Measurements from ENCODE around the gene ACAP2. TPM values are rescaled to one million over a fixed set of nuclear protein-coding genes. Genes with fewer than 3 reads are reported as not detected.

ACAP2 gene
- total RNA-seq, 1 experiment from 2014 or later = 42.9 TPM

- Mint-ChIP-seq H3K27ac (ENCODE audit: unreplicated experiment) (no peak overlapping the region), H3K4me1 (ENCODE audit: low read depth, unreplicated experiment) (peaks cover 6% of the 10 kb centered on the region), H3K27me3 (ENCODE audit: insufficient read depth, unreplicated experiment) (no peaks in the 10 kb centered on the region), H3K36me3 (ENCODE audit: insufficient read depth, unreplicated experiment) (peaks cover 6% of the 10 kb centered on the region), H3K9me3 (ENCODE audit: unreplicated experiment) (no peaks in the 10 kb centered on the region), H3K4me3 (ENCODE audit: unreplicated experiment) (peak overlapping the region; percentile 70)
- intact Hi-C loops (cut with micrococcal nuclease; ENCODE audit: unreplicated experiment) = loop anchor here (1.0 to 2.0 kb wide), 2 partner anchors 98 to 588 kb away; no protein-coding TSS in a partner anchor
- ChIA-PET POLR2A (no interaction called here), CTCF (interaction anchor here (0.7 to 0.8 kb wide), 2 partner anchors 12 to 576 kb away, joined by 4 read pairs; partner anchors contain the start of gene XXYLT1)
- Histone ChIP-seq H3K4me3 (ENCODE audit: low read depth, low read length) (peak overlapping the region; percentile 83), H3K27me3 (replicated peaks; ENCODE audit: control insufficient read depth, insufficient read depth, low read length) (no peaks in the 10 kb centered on the region), H3K9me3 (no peaks in the 10 kb centered on the region), H3K36me3 (ENCODE audit: control insufficient read depth, insufficient read depth, low read length) (no peaks in the 10 kb centered on the region; the same call in 1 of the 2 replicates), H3K4me1 (peaks cover 9% of the 10 kb centered on the region; the same call in 1 of the 2 replicates)
- no peak for DNase-seq
- TF ChIP-seq CTCF (IDR thresholded peaks at IDR 0.05; ENCODE audit: insufficient read depth in 1 of 2, low read depth in 1 of 2, low read length in 1 of 2, severe bottlenecking in 1 of 2, unreplicated experiment in 1 of 2) = no peak
- no TSS peak for BruUV-seq (replicated peaks)
Measured at GRCh38 chr3:195259154-195259474, 183.7 kb downstream of the ACAP2 start.

DNA sequence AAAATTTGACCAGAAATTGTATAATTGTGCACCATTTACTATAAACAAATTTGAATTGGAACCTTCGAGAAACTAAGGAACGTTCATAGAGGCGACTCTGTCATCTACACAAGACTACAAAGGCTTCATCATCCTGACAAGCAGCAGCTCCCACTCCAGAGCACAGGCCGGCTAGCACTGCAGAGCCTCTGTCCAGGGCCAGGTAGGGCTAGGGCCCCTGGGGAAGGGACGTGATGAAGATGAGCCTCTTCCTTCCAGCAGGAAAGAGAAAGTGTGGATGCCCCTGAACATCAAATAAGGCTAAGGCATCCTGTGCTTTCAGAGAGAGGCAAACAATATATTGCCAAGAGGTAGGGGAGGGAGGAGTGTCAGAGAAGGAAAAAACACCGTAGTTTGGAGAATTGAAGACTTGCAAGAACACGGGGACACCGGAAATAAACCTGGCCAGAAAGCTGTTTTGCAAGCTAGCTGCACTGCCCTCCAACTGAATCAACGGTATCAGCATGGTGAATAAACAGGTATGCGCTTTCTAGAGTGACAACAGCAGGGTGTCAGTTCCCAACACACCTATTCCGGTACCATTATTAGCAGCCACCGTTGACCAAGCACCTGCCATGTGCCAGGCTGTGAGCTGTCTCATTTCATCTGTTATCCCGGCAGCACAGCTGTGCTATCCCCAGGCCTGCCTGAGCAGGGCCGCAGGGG is 184.2 kb downstream of the ACAP2 start:
- no peaks in the 10 kb centered on the region for H3K27me3 Mint-ChIP-seq (ENCODE audit: insufficient read depth, unreplicated experiment)
- no TSS peak for BruUV-seq (replicated peaks)
- intact Hi-C loops (cut with micrococcal nuclease; ENCODE audit: unreplicated experiment) = loop anchor here (1.0 to 2.0 kb wide), 2 partner anchors 98 to 587 kb away; no protein-coding TSS in a partner anchor
- H3K4me1 ChIP-seq = peaks cover 9% of the 10 kb centered on the region; the same call in 1 of the 2 replicates
- H3K36me3 ChIP-seq (ENCODE audit: control insufficient read depth, insufficient read depth, low read length) = no peaks in the 10 kb centered on the region; the same call in 1 of the 2 replicates
- peaks cover 6% of the 10 kb centered on the region for H3K4me1 Mint-ChIP-seq (ENCODE audit: low read depth, unreplicated experiment)
- H3K4me3 ChIP-seq (ENCODE audit: low read depth, low read length) = no peak overlapping the region
- no peaks in the 10 kb centered on the region for H3K9me3 ChIP-seq
- CTCF ChIA-PET = interaction anchor here (0.7 to 0.9 kb wide), 3 partner anchors 12 to 587 kb away, joined by 4 read pairs; partner anchors contain the start of genes LSG1 and XXYLT1
- no peaks in the 10 kb centered on the region for H3K9me3 Mint-ChIP-seq (ENCODE audit: unreplicated experiment)
- no peak overlapping the region for H3K27ac Mint-ChIP-seq (ENCODE audit: unreplicated experiment)
- no peak for DNase-seq
- TF ChIP-seq CTCF (IDR thresholded peaks at IDR 0.05; ENCODE audit: insufficient read depth in 1 of 2, low read depth in 1 of 2, low read length in 1 of 2, severe bottlenecking in 1 of 2, unreplicated experiment in 1 of 2) = no peak
- H3K27me3 ChIP-seq (replicated peaks; ENCODE audit: control insufficient read depth, insufficient read depth, low read length) = no peaks in the 10 kb centered on the region
- H3K4me3 Mint-ChIP-seq (ENCODE audit: unreplicated experiment) = peak overlapping the region; percentile 70
- POLR2A ChIA-PET = no interaction called here
- H3K36me3 Mint-ChIP-seq (ENCODE audit: insufficient read depth, unreplicated experiment) = peaks cover 6% of the 10 kb centered on the region

DNA sequence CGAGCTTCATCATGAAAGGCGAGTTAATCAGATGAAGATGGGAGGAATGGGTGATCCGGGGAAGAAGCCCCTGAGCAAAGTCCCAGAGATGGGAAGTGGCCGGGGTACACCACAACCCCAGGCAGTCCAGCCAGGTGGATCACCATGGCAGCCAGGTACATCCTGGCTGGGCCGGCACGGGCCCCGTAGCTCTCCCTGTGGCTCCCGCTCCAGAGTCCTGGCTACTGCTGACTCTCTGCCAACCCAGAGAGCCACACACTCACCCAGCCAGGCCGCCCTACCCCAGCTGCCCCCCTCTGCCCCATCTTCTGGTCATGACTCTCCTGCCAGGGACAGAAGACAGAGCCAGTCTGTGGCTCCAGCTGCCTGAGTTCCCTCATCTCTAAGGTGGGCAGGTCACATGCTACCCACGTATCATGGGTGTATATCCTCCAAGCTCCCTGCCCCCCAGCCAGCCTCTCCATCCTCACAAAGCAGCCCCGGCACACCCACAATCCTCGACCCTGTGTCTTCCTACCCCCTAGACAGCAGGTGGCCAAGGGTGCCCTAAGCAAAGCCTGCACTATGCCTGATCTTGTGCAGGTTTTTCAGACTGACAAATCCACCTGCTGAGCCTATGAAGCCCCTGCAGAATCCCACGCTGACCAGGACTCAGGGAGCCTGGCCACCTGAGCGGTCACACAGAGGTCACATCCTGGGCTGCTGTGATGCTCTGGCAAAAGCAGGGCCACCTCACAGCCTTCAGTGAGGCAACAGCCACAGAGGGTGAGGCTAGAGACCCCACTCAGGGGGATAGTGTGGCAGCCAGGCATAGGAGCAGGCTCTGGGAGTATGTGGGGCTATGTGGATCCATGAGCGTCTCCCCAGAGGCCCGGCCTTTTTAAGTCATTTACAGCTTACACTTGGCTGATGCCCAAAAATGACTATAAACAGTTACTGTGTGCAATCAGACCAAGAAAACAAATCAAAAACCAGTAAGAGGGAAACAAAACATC is 185.1 kb downstream of the ACAP2 start:
- DNase-seq = no peak
- H3K27ac Mint-ChIP-seq (ENCODE audit: unreplicated experiment) = no peak overlapping the region
- H3K4me1 ChIP-seq = peaks cover 9% of the 10 kb centered on the region; the same call in 1 of the 2 replicates
- no peaks in the 10 kb centered on the region for H3K27me3 ChIP-seq (replicated peaks; ENCODE audit: control insufficient read depth, insufficient read depth, low read length)
- H3K4me3 Mint-ChIP-seq (ENCODE audit: unreplicated experiment) = no peak overlapping the region
- H3K36me3 ChIP-seq (ENCODE audit: control insufficient read depth, insufficient read depth, low read length) = no peaks in the 10 kb centered on the region; the same call in 1 of the 2 replicates
- H3K4me1 Mint-ChIP-seq (ENCODE audit: low read depth, unreplicated experiment) = peaks cover 6% of the 10 kb centered on the region
- TF ChIP-seq CTCF (IDR thresholded peaks at IDR 0.05; ENCODE audit: insufficient read depth in 1 of 2, low read depth in 1 of 2, low read length in 1 of 2, severe bottlenecking in 1 of 2, unreplicated experiment in 1 of 2) = no peak
- no peaks in the 10 kb centered on the region for H3K27me3 Mint-ChIP-seq (ENCODE audit: insufficient read depth, unreplicated experiment)
- no peaks in the 10 kb centered on the region for H3K9me3 Mint-ChIP-seq (ENCODE audit: unreplicated experiment)
- intact Hi-C loops (cut with micrococcal nuclease; ENCODE audit: unreplicated experiment) = loop anchor here (2.0 kb wide), 1 partner anchor 97 kb away; no protein-coding TSS in a partner anchor
- no peaks in the 10 kb centered on the region for H3K9me3 ChIP-seq
- H3K36me3 Mint-ChIP-seq (ENCODE audit: insufficient read depth, unreplicated experiment) = peaks cover 6% of the 10 kb centered on the region
- ChIA-PET POLR2A (no interaction called here), CTCF (interaction anchor here (0.9 kb wide), 1 partner anchor 586 kb away, joined by 4 read pairs; the partner anchor contains the start of gene LSG1)
- no TSS peak for BruUV-seq (replicated peaks)
- H3K4me3 ChIP-seq (ENCODE audit: low read depth, low read length) = no peak overlapping the region

All from Caco-2 (cell line).